Activated naive CD4-positive, alpha-beta T cell treated with Interleukin-2 at 50 U/mL for 16 hours (primary cell): Measurements from ENCODE around the gene CDH15.
"Not testable (repeated sequence)": the region's sequence is repeated elsewhere in the genome, so short reads cannot be mapped to it uniquely, and the experiment has no call there.

Experiments used
- DNase-seq: peaks from one replicate; pipeline ENCODE4 v3.0.0-alpha.2; 2020

The CDH15 gene

GRCh38 chr16:89174055-89174827 lies 2.7 kb downstream of the CDH15 start:
- no peak for DNase-seq

GRCh38 chr16:89174877-89175276 lies 3.3 kb downstream of the CDH15 start:
- no peak for DNase-seq

GRCh38 chr16:89175280-89176146 lies 4.0 kb downstream of the CDH15 start:
- no peak for DNase-seq

- DNase-seq, result no peak
Observed at GRCh38 chr16:89176147-89176690, 4.7 kb downstream of the CDH15 start.

GRCh38 chr16:89176717-89177116 lies 5.2 kb downstream of the CDH15 start:
- no peak for DNase-seq

GRCh38 chr16:89177501-89177900 lies 6.0 kb downstream of the CDH15 start:
- no peak for DNase-seq

- no peak for DNase-seq
Observed at GRCh38 chr16:89178453-89179147, 7.1 kb downstream of the CDH15 start.

- DNase-seq, result no peak
Observed at GRCh38 chr16:89179148-89179484, 7.6 kb downstream of the CDH15 start.

- DNase-seq, result no peak
Observed at GRCh38 chr16:89179656-89180315, 8.2 kb downstream of the CDH15 start.

- no peak for DNase-seq
Observed at GRCh38 chr16:89183463-89183862, 11.9 kb downstream of the CDH15 start.

GRCh38 chr16:89183975-89184676 lies 12.6 kb downstream of the CDH15 start:
- DNase-seq, result no peak

GRCh38 chr16:89184677-89184932 lies 13.1 kb downstream of the CDH15 start:
- no peak for DNase-seq

GRCh38 chr16:89184933-89185794 lies 13.6 kb downstream of the CDH15 start:
- DNase-seq, result no peak

GRCh38 chr16:89185887-89186592 lies 14.5 kb downstream of the CDH15 start:
- not testable (repeated sequence) for DNase-seq

GRCh38 chr16:89186593-89187031 lies 15.1 kb downstream of the CDH15 start:
- not testable (repeated sequence) for DNase-seq

- peak; percentile 45 for DNase-seq
Observed at GRCh38 chr16:89187032-89187769, 15.7 kb downstream of the CDH15 start.

GRCh38 chr16:89187770-89188392 lies 16.3 kb downstream of the CDH15 start:
- no peak for DNase-seq

GRCh38 chr16:89188471-89189357 lies 17.2 kb downstream of the CDH15 start:
- DNase-seq, result not testable (repeated sequence)
